ENCODE measurements around the gene DDX59. TPM values are rescaled to one million over a fixed set of nuclear protein-coding genes. Genes with fewer than 3 reads are reported as not detected.

DDX59 gene
- total and polyA plus RNA-seq, 9 of the 15 experiments (the other 6 are each of a cell fraction or from before 2014, with no cell fraction given) = 8.3 to 30.4 (median 19.8) TPM

DNA sequence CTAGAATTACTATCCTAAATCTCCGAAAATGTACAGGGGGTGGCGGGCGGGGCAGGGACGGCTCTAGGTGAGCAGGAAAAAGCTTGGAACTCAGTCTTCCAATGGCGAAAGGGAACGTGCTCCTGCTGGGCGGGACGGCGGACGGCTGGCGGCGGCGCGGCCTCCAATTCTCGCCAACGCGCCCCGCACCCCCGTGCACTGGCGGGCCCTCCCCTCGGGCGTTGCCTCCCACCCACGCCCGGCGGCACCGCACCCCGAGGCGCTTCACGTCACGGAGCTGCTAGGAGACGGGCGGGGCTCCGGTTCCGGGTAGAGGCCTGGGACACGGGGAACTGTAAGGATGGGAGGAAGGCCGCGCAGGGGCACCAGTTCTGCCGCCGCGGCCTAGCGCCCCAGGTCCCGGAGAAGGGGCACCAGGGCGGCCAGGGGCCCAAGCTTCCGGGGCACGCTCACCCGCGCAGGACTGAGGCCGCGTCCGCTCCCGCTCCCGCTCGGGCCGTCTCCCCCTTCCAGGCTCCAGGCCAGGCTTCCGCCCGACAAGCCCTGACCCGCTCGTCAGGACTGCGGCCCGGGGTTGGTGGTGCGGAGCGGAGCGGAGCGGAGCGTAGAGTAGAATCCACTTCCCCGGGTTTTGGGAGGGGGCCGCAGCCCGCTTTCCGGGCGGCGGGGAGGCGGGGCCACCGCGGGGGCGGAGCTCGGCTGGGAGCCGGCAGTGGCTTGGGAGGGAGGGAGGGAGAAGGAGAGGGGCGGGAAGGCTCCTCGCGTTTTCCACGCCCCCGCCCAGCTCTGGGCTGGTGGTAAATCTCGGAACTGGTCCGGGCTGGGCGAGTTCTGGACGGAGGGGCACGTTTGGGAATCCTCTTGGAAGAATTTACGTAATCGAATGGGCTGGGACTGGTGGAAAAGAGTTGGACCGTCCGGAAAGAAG, at the start of gene DDX59 (continued):
- TF ChIP-seq, protein P1, sequence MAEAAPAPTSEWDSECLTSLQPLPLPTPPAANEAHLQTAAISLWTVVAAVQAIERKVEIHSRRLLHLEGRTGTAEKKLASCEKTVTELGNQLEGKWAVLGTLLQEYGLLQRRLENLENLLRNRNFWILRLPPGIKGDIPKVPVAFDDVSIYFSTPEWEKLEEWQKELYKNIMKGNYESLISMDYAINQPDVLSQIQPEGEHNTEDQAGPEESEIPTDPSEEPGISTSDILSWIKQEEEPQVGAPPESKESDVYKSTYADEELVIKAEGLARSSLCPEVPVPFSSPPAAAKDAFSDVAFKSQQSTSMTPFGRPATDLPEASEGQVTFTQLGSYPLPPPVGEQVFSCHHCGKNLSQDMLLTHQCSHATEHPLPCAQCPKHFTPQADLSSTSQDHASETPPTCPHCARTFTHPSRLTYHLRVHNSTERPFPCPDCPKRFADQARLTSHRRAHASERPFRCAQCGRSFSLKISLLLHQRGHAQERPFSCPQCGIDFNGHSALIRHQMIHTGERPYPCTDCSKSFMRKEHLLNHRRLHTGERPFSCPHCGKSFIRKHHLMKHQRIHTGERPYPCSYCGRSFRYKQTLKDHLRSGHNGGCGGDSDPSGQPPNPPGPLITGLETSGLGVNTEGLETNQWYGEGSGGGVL (CRISPR knock-in tag; IDR thresholded peaks at IDR 0.05) = no peak
- TF ChIP-seq ZFPM2 (CRISPR knock-in tag; IDR thresholded peaks at IDR 0.05) = 0 out of 2 replicates have a peak, but pooled peaks have one; percentile 16
- peak; percentile 95 for TF ChIP-seq SMAD4 (CRISPR knock-in tag; conservative IDR thresholded peaks at IDR 0.05)
- TF ChIP-seq FOXK2 (conservative IDR thresholded peaks at IDR 0.05 in 1 of 2, IDR thresholded peaks at IDR 0.05 in 1 of 2; ENCODE audit: low read depth in 2 of 2) = no peak
- TF ChIP-seq FOXJ2 (tag; IDR thresholded peaks at IDR 0.05) = peak; percentile 82; the same call in 1 of the 2 replicates
- TF ChIP-seq DMBX1 (CRISPR knock-in tag; IDR thresholded peaks at IDR 0.05; ENCODE audit: borderline replicate concordance) = no peak
- peak; percentile 10; the same call in 1 of the 2 replicates for TF ChIP-seq HDAC2 (IDR thresholded peaks at IDR 0.05)
- no peak for TF ChIP-seq NFE2L1 (tag; IDR thresholded peaks at IDR 0.05; ENCODE audit: borderline replicate concordance, low read depth)
- 0 out of 2 replicates have a peak, but pooled peaks have one; percentile 59 for TF ChIP-seq ATF1 (CRISPR knock-in tag; IDR thresholded peaks at IDR 0.05)
- TF ChIP-seq ATF1 (tag; IDR thresholded peaks at IDR 0.05) = peak; percentile 97
- no peak for TF ChIP-seq TRIM28 (IDR thresholded peaks at IDR 0.05)
- TF ChIP-seq CBFA2T2 (conservative IDR thresholded peaks at IDR 0.05) = 0 out of 2 replicates have a peak, but pooled peaks have one; percentile 3
- TF ChIP-seq, protein P2, sequence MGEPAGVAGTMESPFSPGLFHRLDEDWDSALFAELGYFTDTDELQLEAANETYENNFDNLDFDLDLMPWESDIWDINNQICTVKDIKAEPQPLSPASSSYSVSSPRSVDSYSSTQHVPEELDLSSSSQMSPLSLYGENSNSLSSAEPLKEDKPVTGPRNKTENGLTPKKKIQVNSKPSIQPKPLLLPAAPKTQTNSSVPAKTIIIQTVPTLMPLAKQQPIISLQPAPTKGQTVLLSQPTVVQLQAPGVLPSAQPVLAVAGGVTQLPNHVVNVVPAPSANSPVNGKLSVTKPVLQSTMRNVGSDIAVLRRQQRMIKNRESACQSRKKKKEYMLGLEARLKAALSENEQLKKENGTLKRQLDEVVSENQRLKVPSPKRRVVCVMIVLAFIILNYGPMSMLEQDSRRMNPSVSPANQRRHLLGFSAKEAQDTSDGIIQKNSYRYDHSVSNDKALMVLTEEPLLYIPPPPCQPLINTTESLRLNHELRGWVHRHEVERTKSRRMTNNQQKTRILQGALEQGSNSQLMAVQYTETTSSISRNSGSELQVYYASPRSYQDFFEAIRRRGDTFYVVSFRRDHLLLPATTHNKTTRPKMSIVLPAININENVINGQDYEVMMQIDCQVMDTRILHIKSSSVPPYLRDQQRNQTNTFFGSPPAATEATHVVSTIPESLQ (CRISPR knock-in tag; IDR thresholded peaks at IDR 0.05) = peak; percentile 90; the same call in 1 of the 2 replicates
- peak; percentile 31 for TF ChIP-seq CHD2 (IDR thresholded peaks at IDR 0.05; ENCODE audit: low read depth, low read length)
- TF ChIP-seq KDM5B (IDR thresholded peaks at IDR 0.05; ENCODE audit: insufficient replicate concordance, low read depth, low read length) = peak; percentile 85
- TF ChIP-seq ZNF217 (CRISPR knock-in tag; IDR thresholded peaks at IDR 0.05) = no peak

All from K562 (cell line).